PC-9 (cell line): ENCODE measurements around the gene EGFR. TPM values are rescaled to one million over a fixed set of nuclear protein-coding genes. Genes with fewer than 3 reads are reported as not detected.

ENCODE experiments used
- BruUV-seq: library from RNA; stranded (reverse); fragments of 400-500 nt; replicated peaks from 2 replicates; lab custom pipeline; 2021; lab: Mats Ljungman, UMichigan
- CTCF ChIA-PET: fragments of 300-600 bp; sonication (Branson Sonifier 250); formaldehyde crosslinking; loops from one replicate; lab custom pipeline; 2022; ENCODE audit warnings: antibody characterized with exemption; lab: Charles Lee
- POLR2A ChIA-PET: fragments of 300-600 bp; sonication (Branson Sonifier 250); formaldehyde crosslinking; loops from one replicate; lab custom pipeline; 2022; ENCODE audit warnings: antibody characterized with exemption; ENCODE audit not compliant: unreplicated experiment; lab: Charles Lee
- DNase-seq, 2 experiments: peaks; one replicate each; pipeline versions ENCODE4 v3.0.0 to v3.0.0-alpha.2; 2015 to 2022; ENCODE audit warnings: mixed read lengths in 1 of 2
- H2AFZ ChIP-seq: fragments of 200-600 bp; sonication (generic); 2 replicates; pipeline ENCODE4 v1.8.1; 2017; ENCODE audit warnings: antibody characterized with exemption
- H3F3A ChIP-seq: fragments of 200-600 bp; sonication (generic); 2 replicates; pipeline ENCODE4 v1.8.1; 2017; ENCODE audit warnings: antibody characterized with exemption, mild to moderate bottlenecking, low read depth; ENCODE audit not compliant: insufficient read depth
- H3K27ac ChIP-seq: fragments of 200-600 bp; sonication (generic); 2 replicates; pipeline ENCODE4 v1.6.1; 2016; ENCODE audit warnings: mixed run types
- H3K27me3 ChIP-seq: fragments of 200-600 bp; sonication (generic); 2 replicates; pipeline ENCODE4 v1.6.1; 2016; ENCODE audit warnings: low read depth, mixed run types; ENCODE audit not compliant: insufficient read depth
- H3K36me3 ChIP-seq: fragments of 200-600 bp; sonication (generic); 2 replicates; pipeline ENCODE4 v1.6.1; 2016; ENCODE audit warnings: low read depth, mixed run types
- H3K4me1 ChIP-seq: fragments of 200-600 bp; sonication (generic); replicated peaks from 2 replicates; pipeline ENCODE4 v1.6.1; 2016; ENCODE audit warnings: mixed run types; ENCODE audit not compliant: insufficient read depth
- H3K4me2 ChIP-seq: fragments of 200-600 bp; sonication (generic); 2 replicates; pipeline ENCODE4 v1.6.1; 2017; ENCODE audit warnings: mixed run types
- H3K4me3 ChIP-seq: fragments of 200-600 bp; sonication (generic); 2 replicates; pipeline ENCODE4 v1.6.1; 2016; ENCODE audit warnings: mixed run types
- H3K79me2 ChIP-seq: fragments of 200-600 bp; sonication (generic); 2 replicates; pipeline ENCODE4 v1.6.1; 2017; ENCODE audit warnings: low read depth, mixed run types
- H3K9me2 ChIP-seq: fragments of 200-600 bp; sonication (generic); 2 replicates; pipeline ENCODE4 v1.8.1; 2017; ENCODE audit warnings: mild to moderate bottlenecking; ENCODE audit not compliant: insufficient read depth
- H3K9me3 ChIP-seq: fragments of 200-600 bp; sonication (generic); 2 replicates; pipeline ENCODE4 v1.8.1; 2016; ENCODE audit warnings: low read depth; ENCODE audit not compliant: insufficient read depth
- H4K20me1 ChIP-seq: fragments of 200-600 bp; sonication (generic); 2 replicates; pipeline ENCODE4 v1.8.1; 2017; ENCODE audit not compliant: insufficient read depth
- EZH2 ChIP-seq: fragments of 200-600 bp; sonication (generic); IDR thresholded peaks from 2 replicates; pipeline ENCODE4 v1.8.0; 2017; ENCODE audit warnings: antibody characterized with exemption, low read depth
- intact Hi-C: fragments of 100-400 bp; cut with micrococcal nuclease; formaldehyde crosslinking; loops from one replicate; pipeline ENCODE4 v1.10.0; 2022; ENCODE audit not compliant: unreplicated experiment
- total RNA-seq: library from RNA; stranded (reverse); gene quantifications from 2 replicates; pipeline ENCODE4 v1.2.3, GENCODE V29; 2021
- TF ChIP-seq, protein P1 (sequence below): fragments of 200-600 bp; sonication (generic); conservative IDR thresholded peaks from 2 replicates; pipeline ENCODE4 v1.6.1; 2017; ENCODE audit warnings: mixed run types, antibody characterized with exemption, mild to moderate bottlenecking, moderate library complexity

EGFR gene
- total RNA-seq, 1 experiment from 2014 or later: 342 TPM

DNA sequence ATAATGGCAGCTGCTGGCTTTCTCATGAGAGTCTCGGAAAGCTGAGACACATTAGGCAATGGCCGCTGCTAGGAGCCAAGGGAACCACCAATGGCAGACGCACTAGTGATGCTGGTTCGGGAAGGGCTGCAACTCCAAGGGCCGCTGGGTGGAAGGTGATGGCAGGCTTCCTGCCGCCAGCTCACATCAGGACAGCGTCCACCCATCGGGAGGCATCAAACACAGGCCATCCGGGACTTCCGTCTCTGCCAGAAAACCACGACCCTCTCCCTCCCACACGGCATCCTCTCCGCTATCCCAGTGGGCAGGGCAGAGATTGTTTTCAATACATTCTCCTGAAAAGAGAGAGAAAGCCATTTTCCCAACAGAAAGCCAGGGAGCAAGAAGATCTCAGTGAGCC, 27.5 kb upstream of the EGFR start:
- peaks cover 18% of the 10 kb centered on the region; the same call in 1 of the 2 replicates for H3K9me3 ChIP-seq
- H3K27me3 ChIP-seq: no peaks in the 10 kb centered on the region
- H3F3A ChIP-seq: peaks cover 56% of the 10 kb centered on the region
- ChIA-PET CTCF (no interaction called here), POLR2A (no interaction called here)
- no peak overlapping the region for H3K4me2 ChIP-seq
- H3K36me3 ChIP-seq: no peaks in the 10 kb centered on the region
- no TSS peak for BruUV-seq
- H3K9me2 ChIP-seq: no peaks in the 10 kb centered on the region
- TF ChIP-seq, protein P1, sequence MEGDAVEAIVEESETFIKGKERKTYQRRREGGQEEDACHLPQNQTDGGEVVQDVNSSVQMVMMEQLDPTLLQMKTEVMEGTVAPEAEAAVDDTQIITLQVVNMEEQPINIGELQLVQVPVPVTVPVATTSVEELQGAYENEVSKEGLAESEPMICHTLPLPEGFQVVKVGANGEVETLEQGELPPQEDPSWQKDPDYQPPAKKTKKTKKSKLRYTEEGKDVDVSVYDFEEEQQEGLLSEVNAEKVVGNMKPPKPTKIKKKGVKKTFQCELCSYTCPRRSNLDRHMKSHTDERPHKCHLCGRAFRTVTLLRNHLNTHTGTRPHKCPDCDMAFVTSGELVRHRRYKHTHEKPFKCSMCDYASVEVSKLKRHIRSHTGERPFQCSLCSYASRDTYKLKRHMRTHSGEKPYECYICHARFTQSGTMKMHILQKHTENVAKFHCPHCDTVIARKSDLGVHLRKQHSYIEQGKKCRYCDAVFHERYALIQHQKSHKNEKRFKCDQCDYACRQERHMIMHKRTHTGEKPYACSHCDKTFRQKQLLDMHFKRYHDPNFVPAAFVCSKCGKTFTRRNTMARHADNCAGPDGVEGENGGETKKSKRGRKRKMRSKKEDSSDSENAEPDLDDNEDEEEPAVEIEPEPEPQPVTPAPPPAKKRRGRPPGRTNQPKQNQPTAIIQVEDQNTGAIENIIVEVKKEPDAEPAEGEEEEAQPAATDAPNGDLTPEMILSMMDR: no peak
- TF ChIP-seq EZH2: no peak
- no peaks in the 10 kb centered on the region for H4K20me1 ChIP-seq
- peaks cover 71% of the 10 kb centered on the region for H3K4me1 ChIP-seq
- H2AFZ ChIP-seq: no peak overlapping the region
- no peak overlapping the region for H3K27ac ChIP-seq
- DNase-seq: no peak
- intact Hi-C loops: loop anchor here (5.0 kb wide), 1 partner anchor 1206 kb away; no protein-coding TSS in a partner anchor
- no peak overlapping the region for H3K4me3 ChIP-seq
- peaks cover 9% of the 10 kb centered on the region for H3K79me2 ChIP-seq

DNA sequence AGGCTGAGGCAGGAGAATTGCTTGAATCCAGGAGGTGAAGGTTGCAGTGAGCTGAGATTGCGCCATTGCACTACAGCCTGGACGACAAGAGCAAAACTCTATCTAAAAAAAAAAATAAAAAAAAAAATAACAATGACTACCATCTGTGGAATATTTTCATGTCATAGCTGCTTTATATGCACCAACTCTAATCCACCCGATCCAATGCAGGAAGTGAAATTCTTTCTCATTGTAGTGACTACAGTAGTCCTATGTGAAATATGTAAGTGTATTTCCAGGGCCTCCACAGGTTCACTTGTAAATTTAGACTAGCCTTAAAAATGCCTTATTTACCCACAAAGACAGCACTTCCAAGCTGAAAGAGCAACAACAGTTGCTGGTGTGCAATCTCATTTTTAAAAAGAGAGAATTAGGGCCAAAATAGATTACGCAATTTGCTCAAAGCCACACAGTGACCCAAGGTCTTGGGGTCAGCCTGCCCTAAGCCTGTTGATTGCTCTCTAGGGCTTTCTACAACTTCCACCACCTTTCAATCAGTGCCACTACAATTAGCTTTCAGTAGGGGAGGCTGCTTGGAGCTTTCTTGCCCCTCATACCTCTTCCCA, 25.8 kb upstream of the EGFR start:
- Histone ChIP-seq H3K36me3 (no peaks in the 10 kb centered on the region), H3K9me3 (peaks cover 13% of the 10 kb centered on the region; the same call in 1 of the 2 replicates), H3K79me2 (peaks cover 1% of the 10 kb centered on the region; the same call in 1 of the 2 replicates), H3K27me3 (no peaks in the 10 kb centered on the region), H3K4me3 (no peak overlapping the region), H2AFZ (no peak overlapping the region), H3K27ac (0 out of 2 replicates have a peak overlapping the region, but pooled peaks have one; percentile 4), H3K4me1 (peaks cover 70% of the 10 kb centered on the region), H3K9me2 (no peaks in the 10 kb centered on the region), H3K4me2 (peak overlapping the region; percentile 3; the same call in 1 of the 2 replicates), H3F3A (peaks cover 61% of the 10 kb centered on the region), H4K20me1 (no peaks in the 10 kb centered on the region)
- BruUV-seq: no TSS peak
- DNase-seq: no peak
- TF ChIP-seq, protein P1: no peak
- TF ChIP-seq EZH2: no peak
- intact Hi-C loops: loop anchor here (5.0 kb wide), 1 partner anchor 1204 kb away; no protein-coding TSS in a partner anchor
- ChIA-PET CTCF (interaction anchor here (0.6 kb wide), 1 partner anchor 28 kb away, joined by 3 read pairs; no protein-coding TSS in a partner anchor), POLR2A (interaction anchor here (0.5 to 0.6 kb wide), 3 partner anchors 54 to 140 kb away, joined by 3 to 4 read pairs (median 3); no protein-coding TSS in a partner anchor)

DNA sequence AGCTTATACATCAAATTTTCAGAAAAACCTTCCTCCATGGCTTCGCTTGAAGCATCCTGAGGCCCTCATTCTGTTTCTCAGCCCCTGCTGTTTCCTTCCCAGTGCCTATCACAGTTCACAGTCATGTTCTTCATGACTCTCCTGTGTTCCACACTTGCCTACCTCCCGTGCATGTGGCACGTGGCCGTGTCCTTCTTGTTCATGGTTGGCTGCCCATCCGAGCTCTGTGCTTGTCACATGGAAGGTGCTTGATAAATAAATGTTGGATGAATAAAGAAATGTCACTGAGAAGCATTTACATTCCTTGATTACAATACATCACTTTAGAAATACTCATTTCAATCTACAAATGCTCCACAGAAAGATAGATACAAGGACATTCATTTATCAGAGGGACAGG, 23.7 kb upstream of the EGFR start:
- peak overlapping the region; percentile 13; the same call in 1 of the 2 replicates for H3K4me3 ChIP-seq
- ChIA-PET CTCF (interaction anchor here (0.5 to 1.4 kb wide), 2 partner anchors 9 to 38 kb away, joined by 3 to 6 read pairs; no protein-coding TSS in a partner anchor), POLR2A (interaction anchor here (0.7 kb wide), 1 partner anchor 24 kb away, joined by 4 read pairs; the partner anchor contains the start of gene EGFR)
- TF ChIP-seq EZH2: no peak
- TF ChIP-seq, protein P1: no peak
- no peaks in the 10 kb centered on the region for H3K9me2 ChIP-seq
- 0 out of 2 replicates have a peak overlapping the region, but pooled peaks have one; percentile 7 for H2AFZ ChIP-seq
- H3K4me2 ChIP-seq: peak overlapping the region; percentile 65
- H3K4me1 ChIP-seq: peaks cover 56% of the 10 kb centered on the region
- peaks cover 63% of the 10 kb centered on the region for H3F3A ChIP-seq
- H3K27ac ChIP-seq: peak overlapping the region; percentile 89
- no peaks in the 10 kb centered on the region for H3K27me3 ChIP-seq
- BruUV-seq: no TSS peak
- peaks cover 9% of the 10 kb centered on the region; the same call in 1 of the 2 replicates for H3K9me3 ChIP-seq
- intact Hi-C loops: loop anchor here (5.0 kb wide), 1 partner anchor 118 kb away; no protein-coding TSS in a partner anchor
- H3K79me2 ChIP-seq: no peaks in the 10 kb centered on the region
- H4K20me1 ChIP-seq: no peaks in the 10 kb centered on the region
- H3K36me3 ChIP-seq: no peaks in the 10 kb centered on the region
- DNase-seq: no peak
